Measurements from ENCODE around the gene ZBTB7B. TPM values are rescaled to one million over a fixed set of nuclear protein-coding genes. Genes with fewer than 3 reads are reported as not detected.

The ZBTB7B gene
- total and polyA plus RNA-seq, 9 of the 15 experiments (the other 6 are each of a cell fraction or from before 2014, with no cell fraction given) = 0.04 to 46.5 (median 15.2) TPM

- TF ChIP-seq ARID4B (CRISPR knock-in tag; IDR thresholded peaks at IDR 0.05) (peak; percentile 51; the same call in 1 of the 2 replicates), MAX (CRISPR knock-in tag; IDR thresholded peaks at IDR 0.05) (peak; percentile 7; the same call in 1 of the 2 replicates), IFI16 (CRISPR knock-in tag; IDR thresholded peaks at IDR 0.05) (no peak)
Measured at GRCh38 chr1:154994269-154994587, 8.4 kb upstream of the ZBTB7B start (continued).

- H3K9me1 ChIP-seq (ENCODE audit: control insufficient read depth, insufficient read depth, low read length) = peaks cover 6% of the 10 kb centered on the region
- BruUV-seq (replicated peaks) = no TSS peak
- ATAC-seq (peak; percentile 5; the same call in 2 of the 3 replicates), DNase-seq (ENCODE audit: extremely low read depth in 1 of 4, low spot score in 3 of 4) (peak in 1 of 4 experiments; percentile 45), FAIRE-seq (no peak)
- H3K4me1 ChIP-seq (replicated peaks in 1 of 2; ENCODE audit: control insufficient read depth in 2 of 2, insufficient read depth in 2 of 2, low read length in 2 of 2) = peaks cover 43 to 48% of the 10 kb centered on the region in 2 experiments
- no peak overlapping the region for H3K4me3 ChIP-seq
- intact Hi-C loops (cut with micrococcal nuclease) = loop anchor here (2.0 kb wide), 1 partner anchor 40 kb away; no protein-coding TSS in a partner anchor
- peak overlapping the region; percentile 73 for H3K27ac ChIP-seq (ENCODE audit: extremely low read depth, low read depth, low read length)
- TF ChIP-seq ZNF134 (CRISPR knock-in tag; conservative IDR thresholded peaks at IDR 0.05) (no peak), MCM3 (IDR thresholded peaks at IDR 0.05) (no peak), TBP (optimal IDR thresholded peaks at IDR 0.05; ENCODE audit: low read depth, low read length) (peak; percentile 8), ZBED1 (IDR thresholded peaks at IDR 0.05) (peak; percentile 94; the same call in 1 of the 2 replicates), CBFA2T3 (IDR thresholded peaks at IDR 0.05) (peak; percentile 27; the same call in 1 of the 2 replicates), SMC3 (conservative IDR thresholded peaks at IDR 0.05; ENCODE audit: insufficient read depth, low read depth, low read length) (no peak), FOXK2 (conservative IDR thresholded peaks at IDR 0.05 in 1 of 2, IDR thresholded peaks at IDR 0.05 in 1 of 2; ENCODE audit: low read depth in 2 of 2) (peak in 1 of 2 experiments; percentile 43; a peak in 1 of 4 replicates), MYC (IDR thresholded peaks at IDR 0.05; ENCODE audit: low read depth, low read length) (0 out of 2 replicates have a peak, but pooled peaks have one; percentile 9), MYC (CRISPR knock-in tag; IDR thresholded peaks at IDR 0.05; ENCODE audit: borderline replicate concordance, low read depth) (no peak), TCF3 (CRISPR knock-in tag; IDR thresholded peaks at IDR 0.05) (peak; percentile 20; the same call in 1 of the 2 replicates), ZEB2 (IDR thresholded peaks at IDR 0.05) (0 out of 2 replicates have a peak, but pooled peaks have one; percentile 41), HDAC1 (IDR thresholded peaks at IDR 0.05) (0 out of 4 replicates have a peak, but pooled peaks of 1 of the 2 experiments have one; percentile 13)
- WGBS (ENCODE audit: insufficient coverage, low coverage, missing lambda C conversion rate) = 10% methylated on average over 3 of the region's 3 CpGs
- H4K20me1 ChIP-seq (replicated peaks; ENCODE audit: control insufficient read depth, insufficient read depth, low read length) = no peaks in the 10 kb centered on the region
- H3K79me2 ChIP-seq (ENCODE audit: control insufficient read depth, insufficient read depth, low read length) = peaks cover 2% of the 10 kb centered on the region; the same call in 2 of the 3 replicates
- CTCF ChIA-PET (ENCODE audit: low intra/inter-chr PET ratio) = interaction anchor here (0.9 kb wide), 1 partner anchor 39 kb away, joined by 4 read pairs; the partner anchor contains the start of gene PBXIP1
- H3K27me3 ChIP-seq (ENCODE audit: control insufficient read depth in 2 of 2, insufficient read depth in 2 of 2, low read length in 2 of 2) = no peaks in the 10 kb centered on the region
- in situ Hi-C loops (cut with MboI) = no loop called here
- peaks cover 20% of the 10 kb centered on the region; the same call in 2 of the 3 replicates for H3K36me3 ChIP-seq (ENCODE audit: control insufficient read depth, insufficient read depth, low read length)
- peak overlapping the region; percentile 19 to 71; a peak in 3 of 4 replicates for H3K9ac ChIP-seq (ENCODE audit: insufficient read depth in 1 of 2, low read depth in 2 of 2, low read length in 2 of 2)
- peak overlapping the region; percentile 47; the same call in 1 of the 2 replicates for H3K4me2 ChIP-seq (ENCODE audit: insufficient read depth, low read length)
- H3K9me3 ChIP-seq (replicated peaks; ENCODE audit: control insufficient read depth, insufficient read depth, low read depth, low read length) = no peaks in the 10 kb centered on the region
- H2AFZ ChIP-seq (ENCODE audit: low read depth, low read length) = peak overlapping the region; percentile 47
- POLR2A ChIA-PET = interaction anchor here (0.6 to 8.2 kb wide), 12 partner anchors 10 to 838 kb away, joined by 3 to 80 read pairs (median 6); partner anchors contain the start of genes ADAM15, CKS1B, FLAD1 and PBXIP1
Measured at GRCh38 chr1:154994591-154994990, 8.0 kb upstream of the ZBTB7B start.

All from K562 (cell line).